Tibial nerve (tissue), 4 donors: Measurements from ENCODE around the gene FAM131B. TPM values are rescaled to one million over a fixed set of nuclear protein-coding genes. Genes with fewer than 3 reads are reported as not detected.
A peak's percentile ranks its signal among the peaks of the same experiment; 100 is the strongest.
"Not testable (repeated sequence)": the region's sequence is repeated elsewhere in the genome, so short reads cannot be mapped to it uniquely, and the experiment has no call there.

Experiments
- DNase-seq, 2 donors: peaks; one replicate each; pipeline ENCODE4 v3.0.0-alpha.2; 2019; ENCODE audit warnings: low spot score in 2 of 2
- H3K27ac ChIP-seq, 4 donors: fragments of 200-600 bp; sonication (generic) in 3 of 4; one replicate each; pipeline ENCODE4 v1.5.1; 2017 to 2019; ENCODE audit warnings: mild to moderate bottlenecking in 1 of 4
- H3K27me3 ChIP-seq, 2 donors: fragments of 200-600 bp; sonication (generic) in 1 of 2; one replicate each; pipeline versions ENCODE4 v1.5.1 to v1.6.0; 2017 to 2019
- H3K36me3 ChIP-seq, 3 donors: fragments of 200-600 bp; sonication (generic); one replicate each; pipeline ENCODE4 v1.5.1; 2018 to 2019
- H3K4me1 ChIP-seq, 4 donors: fragments of 200-600 bp; sonication (generic) in 3 of 4; one replicate each; pipeline ENCODE4 v1.5.1; 2017 to 2019
- H3K4me3 ChIP-seq, 4 donors: fragments of 200-600 bp; sonication (generic) in 3 of 4; one replicate each; pipeline ENCODE4 v1.5.1; 2017 to 2019; ENCODE audit warnings: mild to moderate bottlenecking in 1 of 4, moderate library complexity in 1 of 4
- H3K9me3 ChIP-seq, 4 donors: fragments of 200-600 bp; sonication (generic) in 3 of 4; one replicate each; pipeline ENCODE4 v1.5.1; 2017 to 2019
- CTCF ChIP-seq, 5 experiments: fragments of 200-600 bp in 3 of 5; fragments of 450-650 bp in 2 of 5; sonication (generic) in 3 of 5; IDR thresholded peaks; one replicate each; pipeline ENCODE4 v1.5.1; 2016 to 2019; ENCODE audit warnings: antibody characterized with exemption in 5 of 5, mild to moderate bottlenecking in 3 of 5, moderate library complexity in 2 of 5
- EP300 ChIP-seq, 2 donors: sonication (generic); formaldehyde crosslinking; IDR thresholded peaks; one replicate each; pipeline ENCODE4 v1.6.1; 2017; ENCODE audit warnings: antibody characterized with exemption in 2 of 2, mild to moderate bottlenecking in 1 of 2
- POLR2A ChIP-seq, 2 donors: fragments of 450-650 bp; IDR thresholded peaks; one replicate each; pipeline ENCODE4 v1.6.1; 2017; ENCODE audit warnings: antibody characterized with exemption in 2 of 2, mild to moderate bottlenecking in 2 of 2, moderate library complexity in 2 of 2
- WGBS, 2 donors: methylation state at CpG; one replicate each; pipeline ENCODE4 v1.1.5; 2018; 5-methylcytosine and 5-hydroxymethylcytosine counted together
- total RNA-seq, 4 donors: library from RNA; depleted of rRNA; stranded (reverse); fragments of >200 nt; gene quantifications; one replicate each; pipeline ENCODE4 v1.1.0, GENCODE V29; 2016

FAM131B gene
- total RNA-seq, 4 donors from 2014 or later, result 1.2 to 9.0 (median 1.5) TPM

- WGBS, 2 donors, result 70 to 80% methylated on average over 12 to 13 of the region's 13 CpGs
- no peaks in the 10 kb centered on the region for H3K9me3 ChIP-seq
- H3K4me3 ChIP-seq, result peak overlapping the region in 1 of 4 donors; percentile 41
- no peaks in the 10 kb centered on the region for H3K36me3 ChIP-seq
- H3K4me1 ChIP-seq, result peaks cover 0 to 24% (median 11%) of the 10 kb centered on the region in 4 donors
- TF ChIP-seq EP300 (IDR thresholded peaks at IDR 0.05), result no peak
- TF ChIP-seq CTCF (IDR thresholded peaks at IDR 0.05), result no peak
- no peak for TF ChIP-seq POLR2A (IDR thresholded peaks at IDR 0.05)
- H3K27me3 ChIP-seq, result peaks cover 0 to 5% of the 10 kb centered on the region in 2 donors
- no peak for DNase-seq
- peak overlapping the region in 1 of 4 donors; percentile 64 for H3K27ac ChIP-seq
These were observed 45.1 kb upstream of the FAM131B start for GRCh38 chr7:143407287-143408251.

GRCh38 chr7:143406002-143406357 lies 43.5 kb upstream of the FAM131B start:
- no peak overlapping the region for H3K27ac ChIP-seq
- TF ChIP-seq POLR2A (IDR thresholded peaks at IDR 0.05) (no peak), CTCF (IDR thresholded peaks at IDR 0.05) (no peak), EP300 (IDR thresholded peaks at IDR 0.05) (no peak)
- WGBS, 2 donors, result 74 to 85% methylated on average over 3 of the region's 3 CpGs
- H3K9me3 ChIP-seq, result no peaks in the 10 kb centered on the region
- H3K36me3 ChIP-seq, result no peaks in the 10 kb centered on the region
- H3K4me3 ChIP-seq, result no peak overlapping the region
- H3K27me3 ChIP-seq, result peaks cover 0 to 5% of the 10 kb centered on the region in 2 donors
- no peak for DNase-seq
- peaks cover 0 to 19% (median 11%) of the 10 kb centered on the region in 4 donors for H3K4me1 ChIP-seq

- 56 to 61% methylated on average over 9 of the region's 9 CpGs for WGBS, 2 donors
- Histone ChIP-seq H3K9me3 (no peaks in the 10 kb centered on the region), H3K4me1 (peaks cover 0 to 14% (median 11%) of the 10 kb centered on the region in 4 donors), H3K27me3 (peaks cover 0 to 5% of the 10 kb centered on the region in 2 donors), H3K4me3 (no peak overlapping the region), H3K36me3 (no peaks in the 10 kb centered on the region), H3K27ac (no peak overlapping the region)
- TF ChIP-seq CTCF (IDR thresholded peaks at IDR 0.05), result no peak
- no peak for TF ChIP-seq POLR2A (IDR thresholded peaks at IDR 0.05)
- no peak for TF ChIP-seq EP300 (IDR thresholded peaks at IDR 0.05)
- DNase-seq, result no peak
These were observed 42.9 kb upstream of the FAM131B start for GRCh38 chr7:143405173-143406001.

GRCh38 chr7:143402233-143402632 lies 39.7 kb upstream of the FAM131B start:
- 83 to 95% methylated on average over 4 of the region's 4 CpGs for WGBS, 2 donors

GRCh38 chr7:143401265-143401664 lies 38.8 kb upstream of the FAM131B start:
- TF ChIP-seq CTCF (IDR thresholded peaks at IDR 0.05), result no peak
- no peak for TF ChIP-seq POLR2A (IDR thresholded peaks at IDR 0.05)
- no peak for TF ChIP-seq EP300 (IDR thresholded peaks at IDR 0.05)
- Histone ChIP-seq H3K27me3 (no peaks in the 10 kb centered on the region), H3K36me3 (no peaks in the 10 kb centered on the region), H3K9me3 (no peaks in the 10 kb centered on the region), H3K4me1 (peaks cover 0 to 1% (median 0%) of the 10 kb centered on the region in 4 donors), H3K27ac (no peak overlapping the region), H3K4me3 (no peak overlapping the region)
- 80 to 90% methylated on average over 10 to 12 of the region's 12 CpGs for WGBS, 2 donors
- no peak for DNase-seq

More at GRCh38 chr7:143402233-143402632, 39.7 kb upstream of the FAM131B start:
- not testable (repeated sequence) for H3K4me1 ChIP-seq, H3K27ac ChIP-seq, H3K4me3 ChIP-seq, H3K9me3 ChIP-seq, H3K36me3 ChIP-seq, H3K27me3 ChIP-seq, DNase-seq
